Measurements from ENCODE around the gene SLC25A48. TPM values are rescaled to one million over a fixed set of nuclear protein-coding genes. Genes with fewer than 3 reads are reported as not detected.

SLC25A48 gene
- total RNA-seq, 5 donors from 2014 or later (not counting 1 experiment from before 2014, with no cell fraction given) = not detected

GRCh38 chr5:135862086-135862485 is 27.6 kb downstream of the SLC25A48 start:
- ChIA-PET CTCF (interaction anchor here in 1 of 2 donors (0.7 kb wide), 1 partner anchor 1209 kb away, joined by 3 read pairs; no protein-coding TSS in a partner anchor), POLR2A (no interaction called here)
- DNase-seq (no peak), ATAC-seq (replicated peaks in 1 of 4) (no peak)
- no peaks in the 10 kb centered on the region for H3K9me3 ChIP-seq
- H3K4me1 Mint-ChIP-seq = no peaks in the 10 kb centered on the region
- no peak overlapping the region for H3K4me3 Mint-ChIP-seq
- H3K27me3 ChIP-seq (replicated peaks in 1 of 2; ENCODE audit: control insufficient read depth in 2 of 2, extremely low read depth in 1 of 2, insufficient read depth in 2 of 2, low read length in 1 of 2) = peaks cover 0 to 4% of the 10 kb centered on the region in 2 experiments
- peaks cover 6% of the 10 kb centered on the region in 2 donors for H3K27me3 Mint-ChIP-seq
- H3K27ac Mint-ChIP-seq = no peak overlapping the region
- H3K9me3 Mint-ChIP-seq = no peaks in the 10 kb centered on the region
- H3K36me3 Mint-ChIP-seq = no peaks in the 10 kb centered on the region
- no peaks in the 10 kb centered on the region for H3K4me1 ChIP-seq (ENCODE audit: control insufficient read depth in 1 of 2, extremely low read depth in 1 of 2, insufficient read depth in 2 of 2, low read length in 2 of 2)
- no peak overlapping the region for H3K4me3 ChIP-seq (ENCODE audit: control insufficient read depth in 1 of 2, extremely low read depth in 1 of 2, low read length in 1 of 2)
- no peak overlapping the region for H3K27ac ChIP-seq (ENCODE audit: low read length)
- H3K36me3 ChIP-seq (ENCODE audit: control insufficient read depth in 2 of 2, extremely low read depth in 1 of 2, insufficient read depth in 1 of 2, low read length in 1 of 2) = no peaks in the 10 kb centered on the region

- H3K27ac Mint-ChIP-seq = no peak overlapping the region
- no peaks in the 10 kb centered on the region for H3K9me3 Mint-ChIP-seq
- CTCF ChIA-PET = no interaction called here
- H3K4me1 ChIP-seq (ENCODE audit: control insufficient read depth in 1 of 2, extremely low read depth in 1 of 2, insufficient read depth in 2 of 2, low read length in 2 of 2) = no peaks in the 10 kb centered on the region
- no peaks in the 10 kb centered on the region for H3K27me3 ChIP-seq (replicated peaks in 1 of 2; ENCODE audit: control insufficient read depth in 2 of 2, extremely low read depth in 1 of 2, insufficient read depth in 2 of 2, low read length in 1 of 2)
- H3K4me3 Mint-ChIP-seq = no peak overlapping the region
- no peaks in the 10 kb centered on the region for H3K4me1 Mint-ChIP-seq
- DNase-seq (no peak), ATAC-seq (replicated peaks in 1 of 4) (no peak)
- POLR2A ChIA-PET = no interaction called here
- H3K27me3 Mint-ChIP-seq = peaks cover 3 to 6% of the 10 kb centered on the region in 2 donors
- no peaks in the 10 kb centered on the region for H3K36me3 Mint-ChIP-seq
- no peak overlapping the region for H3K4me3 ChIP-seq (ENCODE audit: control insufficient read depth in 1 of 2, extremely low read depth in 1 of 2, low read length in 1 of 2)
- H3K36me3 ChIP-seq (ENCODE audit: control insufficient read depth in 2 of 2, extremely low read depth in 1 of 2, insufficient read depth in 1 of 2, low read length in 1 of 2) = no peaks in the 10 kb centered on the region
- 100% methylated on average over 2 of the region's 2 CpGs for WGBS (ENCODE audit: insufficient coverage)
- H3K9me3 ChIP-seq = no peaks in the 10 kb centered on the region
- H3K27ac ChIP-seq (ENCODE audit: low read length) = no peak overlapping the region
Measured at GRCh38 chr5:135862744-135863143, 28.3 kb downstream of the SLC25A48 start.

GRCh38 chr5:135864503-135865435 is 30.3 kb downstream of the SLC25A48 start:
- no peaks in the 10 kb centered on the region for H3K9me3 Mint-ChIP-seq
- H3K9me3 ChIP-seq = no peaks in the 10 kb centered on the region
- no peaks in the 10 kb centered on the region for H3K36me3 Mint-ChIP-seq
- DNase-seq (no peak), ATAC-seq (replicated peaks in 1 of 4) (no peak)
- no peak overlapping the region for H3K4me3 Mint-ChIP-seq
- POLR2A ChIA-PET = no interaction called here
- 50% methylated on average over 2 of the region's 3 CpGs for WGBS (ENCODE audit: insufficient coverage)
- H3K4me1 ChIP-seq (ENCODE audit: control insufficient read depth in 1 of 2, extremely low read depth in 1 of 2, insufficient read depth in 2 of 2, low read length in 2 of 2) = no peaks in the 10 kb centered on the region
- H3K4me1 Mint-ChIP-seq = no peaks in the 10 kb centered on the region
- H3K27me3 Mint-ChIP-seq = peaks cover under 1 to 1% of the 10 kb centered on the region in 2 donors
- H3K4me3 ChIP-seq (ENCODE audit: control insufficient read depth in 1 of 2, extremely low read depth in 1 of 2, low read length in 1 of 2) = no peak overlapping the region
- no peaks in the 10 kb centered on the region for H3K36me3 ChIP-seq (ENCODE audit: control insufficient read depth in 2 of 2, extremely low read depth in 1 of 2, insufficient read depth in 1 of 2, low read length in 1 of 2)
- no peak overlapping the region for H3K27ac ChIP-seq (ENCODE audit: low read length)
- CTCF ChIA-PET = interaction anchor here in 1 of 2 donors (0.6 kb wide), 1 partner anchor 11 kb away, joined by 3 read pairs; no protein-coding TSS in a partner anchor
- no peak overlapping the region for H3K27ac Mint-ChIP-seq
- H3K27me3 ChIP-seq (replicated peaks in 1 of 2; ENCODE audit: control insufficient read depth in 2 of 2, extremely low read depth in 1 of 2, insufficient read depth in 2 of 2, low read length in 1 of 2) = no peaks in the 10 kb centered on the region

DNA sequence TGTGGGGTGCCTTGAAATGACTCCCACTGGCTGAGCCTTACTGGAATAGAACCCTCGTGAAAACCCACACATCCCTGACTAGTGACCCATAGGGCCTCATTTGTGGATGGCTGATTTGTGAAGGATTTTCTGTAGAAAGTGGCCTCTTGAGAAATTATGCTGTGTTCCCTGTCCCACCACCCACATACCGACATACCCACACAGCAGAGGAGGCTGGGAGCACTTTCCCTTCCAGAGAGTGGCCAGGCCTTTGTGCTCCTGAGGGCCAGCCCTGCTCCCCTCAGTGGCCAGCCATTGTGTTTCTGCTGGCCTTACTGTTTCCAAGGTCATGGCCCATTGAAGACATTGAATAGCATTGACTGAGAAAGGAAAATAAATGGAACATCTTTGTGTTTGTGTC is 31.6 kb downstream of the SLC25A48 start:
- H3K27me3 ChIP-seq (replicated peaks in 1 of 2; ENCODE audit: control insufficient read depth in 2 of 2, extremely low read depth in 1 of 2, insufficient read depth in 2 of 2, low read length in 1 of 2) = peaks cover 0 to 3% of the 10 kb centered on the region in 2 experiments
- H3K4me3 Mint-ChIP-seq = no peak overlapping the region
- WGBS (ENCODE audit: insufficient coverage) = no CpG with 5 or more reads among the region's 2 CpGs
- H3K4me1 ChIP-seq (ENCODE audit: control insufficient read depth in 1 of 2, extremely low read depth in 1 of 2, insufficient read depth in 2 of 2, low read length in 2 of 2) = no peaks in the 10 kb centered on the region
- H3K4me1 Mint-ChIP-seq = no peaks in the 10 kb centered on the region
- no peak overlapping the region for H3K27ac ChIP-seq (ENCODE audit: low read length)
- H3K27ac Mint-ChIP-seq = no peak overlapping the region
- H3K4me3 ChIP-seq (ENCODE audit: control insufficient read depth in 1 of 2, extremely low read depth in 1 of 2, low read length in 1 of 2) = no peak overlapping the region
- no peak for DNase-seq
- H3K36me3 ChIP-seq (ENCODE audit: control insufficient read depth in 2 of 2, extremely low read depth in 1 of 2, insufficient read depth in 1 of 2, low read length in 1 of 2) = no peaks in the 10 kb centered on the region
- H3K27me3 Mint-ChIP-seq = peaks cover 3 to 6% of the 10 kb centered on the region in 2 donors
- no peaks in the 10 kb centered on the region for H3K9me3 ChIP-seq
- ChIA-PET CTCF (no interaction called here), POLR2A (no interaction called here)
- H3K36me3 Mint-ChIP-seq = no peaks in the 10 kb centered on the region
- no peak for ATAC-seq (replicated peaks in 1 of 4)
- H3K9me3 Mint-ChIP-seq = no peaks in the 10 kb centered on the region

DNA sequence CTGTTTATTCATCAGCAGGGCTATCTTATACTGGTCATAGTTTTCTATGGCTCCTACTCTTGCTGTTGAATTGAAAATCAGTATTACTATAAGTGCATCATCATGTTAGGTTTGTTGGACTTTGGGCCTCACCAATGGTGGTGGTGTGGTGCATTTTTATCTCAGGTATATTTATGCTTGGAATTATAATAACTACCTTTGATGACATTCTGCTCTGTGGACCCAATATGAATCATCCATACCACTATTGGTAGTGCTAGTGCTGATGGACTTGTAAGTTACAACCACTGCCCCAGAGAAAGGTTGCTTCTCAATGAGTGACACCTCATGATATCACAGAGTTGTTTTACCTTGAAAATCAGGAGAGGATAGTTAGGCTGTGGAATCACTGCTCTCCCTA is 33.1 kb downstream of the SLC25A48 start:
- ChIA-PET POLR2A (interaction anchor here in 1 of 2 donors (0.6 kb wide), 1 partner anchor 87 kb away, joined by 3 read pairs; the partner anchor contains the start of gene LECT2), CTCF (no interaction called here)
- Mint-ChIP-seq H3K27ac (no peak overlapping the region), H3K36me3 (no peaks in the 10 kb centered on the region), H3K4me3 (no peak overlapping the region), H3K27me3 (peaks cover 5 to 9% of the 10 kb centered on the region in 2 donors), H3K4me1 (no peaks in the 10 kb centered on the region), H3K9me3 (no peaks in the 10 kb centered on the region)
- H3K4me1 ChIP-seq (ENCODE audit: control insufficient read depth in 1 of 2, extremely low read depth in 1 of 2, insufficient read depth in 2 of 2, low read length in 2 of 2) = no peaks in the 10 kb centered on the region
- H3K27ac ChIP-seq (ENCODE audit: low read length) = no peak overlapping the region
- ATAC-seq (replicated peaks in 1 of 4) (no peak), DNase-seq (no peak)
- H3K4me3 ChIP-seq (ENCODE audit: control insufficient read depth in 1 of 2, extremely low read depth in 1 of 2, low read length in 1 of 2) = no peak overlapping the region
- H3K36me3 ChIP-seq (ENCODE audit: control insufficient read depth in 2 of 2, extremely low read depth in 1 of 2, insufficient read depth in 1 of 2, low read length in 1 of 2) = no peaks in the 10 kb centered on the region
- peaks cover 0 to 7% of the 10 kb centered on the region in 2 experiments for H3K27me3 ChIP-seq (replicated peaks in 1 of 2; ENCODE audit: control insufficient read depth in 2 of 2, extremely low read depth in 1 of 2, insufficient read depth in 2 of 2, low read length in 1 of 2)
- no peaks in the 10 kb centered on the region for H3K9me3 ChIP-seq

DNA sequence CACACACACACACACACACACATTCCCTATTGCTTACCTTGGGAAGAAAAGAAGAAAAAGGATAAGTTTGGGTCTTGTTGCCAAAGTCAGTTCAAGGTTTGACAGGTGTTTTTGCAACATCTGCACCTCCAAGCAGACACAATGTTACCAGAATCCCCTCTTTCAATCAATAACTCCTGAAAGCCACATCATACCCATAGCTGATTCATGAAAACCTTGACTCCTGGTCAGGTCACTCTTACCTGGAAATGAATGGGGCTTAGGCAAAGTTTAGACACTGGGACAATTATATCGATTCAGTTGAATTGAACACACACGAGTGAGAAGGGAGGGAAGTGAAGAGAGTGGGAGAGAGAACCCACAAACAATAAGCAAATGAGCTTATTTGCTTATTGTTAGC is 34.2 kb downstream of the SLC25A48 start:
- H3K4me3 Mint-ChIP-seq = no peak overlapping the region
- no peak overlapping the region for H3K27ac ChIP-seq (ENCODE audit: low read length)
- no peaks in the 10 kb centered on the region for H3K9me3 ChIP-seq
- H3K4me1 ChIP-seq (ENCODE audit: control insufficient read depth in 1 of 2, extremely low read depth in 1 of 2, insufficient read depth in 2 of 2, low read length in 2 of 2) = no peaks in the 10 kb centered on the region
- no peaks in the 10 kb centered on the region for H3K36me3 Mint-ChIP-seq
- H3K9me3 Mint-ChIP-seq = no peaks in the 10 kb centered on the region
- DNase-seq (no peak), ATAC-seq (replicated peaks in 1 of 4) (no peak)
- no peak overlapping the region for H3K4me3 ChIP-seq (ENCODE audit: control insufficient read depth in 1 of 2, extremely low read depth in 1 of 2, low read length in 1 of 2)
- peaks cover 5 to 11% of the 10 kb centered on the region in 2 donors for H3K27me3 Mint-ChIP-seq
- H3K27me3 ChIP-seq (replicated peaks in 1 of 2; ENCODE audit: control insufficient read depth in 2 of 2, extremely low read depth in 1 of 2, insufficient read depth in 2 of 2, low read length in 1 of 2) = peaks cover 0 to 9% of the 10 kb centered on the region in 2 experiments
- no peaks in the 10 kb centered on the region for H3K36me3 ChIP-seq (ENCODE audit: control insufficient read depth in 2 of 2, extremely low read depth in 1 of 2, insufficient read depth in 1 of 2, low read length in 1 of 2)
- ChIA-PET POLR2A (no interaction called here), CTCF (no interaction called here)
- 54% methylated on average over 2 of the region's 2 CpGs for WGBS (ENCODE audit: insufficient coverage)
- no peaks in the 10 kb centered on the region for H3K4me1 Mint-ChIP-seq
- H3K27ac Mint-ChIP-seq = no peak overlapping the region

Data from T-cell (primary cell).